Prostate gland (tissue), 2 donors: ENCODE data around the gene GAB2. TPM values are rescaled to one million over a fixed set of nuclear protein-coding genes. Genes with fewer than 3 reads are reported as not detected.

Experiments
- DNase-seq: peaks from one replicate; pipeline ENCODE4 v3.0.0-alpha.2; 2019; ENCODE audit warnings: low spot score
- H3K27ac ChIP-seq, 2 donors: fragments of 200-600 bp; sonication (generic); 2 replicates each; pipeline ENCODE4 v1.5.1; 2017 to 2019
- H3K27me3 ChIP-seq: fragments of 200-600 bp; sonication (generic); replicated peaks from 2 replicates; pipeline ENCODE4 v1.5.1; 2019; ENCODE audit not compliant: insufficient read depth
- H3K36me3 ChIP-seq, 2 donors: fragments of 200-600 bp; sonication (generic); 1 replicate in 1 of 2; 2 replicates in 1 of 2; pipeline versions ENCODE4 v1.5.1 to v1.8.1; 2017 to 2019
- H3K4me1 ChIP-seq: fragments of 200-600 bp; sonication (generic); replicated peaks from 2 replicates; pipeline ENCODE4 v1.5.1; 2019
- H3K4me3 ChIP-seq, 2 donors: fragments of 200-600 bp; sonication (generic); 2 replicates each; pipeline ENCODE4 v1.5.1; 2017 to 2019
- H3K9me3 ChIP-seq: fragments of 200-600 bp; sonication (generic); 2 replicates; pipeline ENCODE4 v1.5.1; 2017
- CTCF ChIP-seq, 4 experiments: fragments of 200-600 bp in 2 of 4; fragments of 450-650 bp in 2 of 4; sonication (generic) in 2 of 4; IDR thresholded peaks; 1 replicate in 3 of 4; 2 replicates in 1 of 4; pipeline ENCODE4 v1.5.1; 2016 to 2019; ENCODE audit warnings: antibody characterized with exemption in 4 of 4, mild to moderate bottlenecking in 2 of 4, moderate library complexity in 2 of 4
- POLR2A ChIP-seq: fragments of 450-650 bp; IDR thresholded peaks from one replicate; pipeline ENCODE4 v1.6.1; 2016; ENCODE audit warnings: antibody characterized with exemption, mild to moderate bottlenecking
- POLR2AphosphoS5 ChIP-seq: sonication (generic); formaldehyde crosslinking; IDR thresholded peaks from one replicate; pipeline ENCODE4 v1.6.1; 2017; ENCODE audit warnings: antibody characterized with exemption
- WGBS: methylation state at CpG from one replicate; pipeline ENCODE4 v1.1.5; 2018; 5-methylcytosine and 5-hydroxymethylcytosine counted together
- intact Hi-C: fragments of 100-400 bp; cut with DNase I; formaldehyde crosslinking; loops from one replicate; pipeline ENCODE4 v1.14.2; 2022
- total RNA-seq, 2 donors: library from RNA; depleted of rRNA; stranded (reverse); fragments of >200 nt; gene quantifications; one replicate each; pipeline ENCODE4 v1.1.0, GENCODE V29; 2016

Gene GAB2
- total RNA-seq, 2 donors from 2014 or later = 7.4 to 12.8 TPM

GRCh38 chr11:78200061-78200460, 217.6 kb downstream of the GAB2 start:
- Histone ChIP-seq H3K9me3 (no peaks in the 10 kb centered on the region), H3K4me1 (no peaks in the 10 kb centered on the region), H3K27ac (no peak overlapping the region), H3K27me3 (no peaks in the 10 kb centered on the region), H3K4me3 (no peak overlapping the region), H3K36me3 (peaks cover 0 to 5% of the 10 kb centered on the region in 2 donors)
- WGBS = 88% methylated on average over 4 of the region's 4 CpGs
- intact Hi-C loops = no loop called here
- DNase-seq = no peak
- TF ChIP-seq POLR2AphosphoS5 (no peak), CTCF (IDR thresholded peaks at IDR 0.05) (no peak), POLR2A (no peak)

- DNase-seq = no peak
- Histone ChIP-seq H3K4me3 (no peak overlapping the region), H3K4me1 (no peaks in the 10 kb centered on the region), H3K27me3 (no peaks in the 10 kb centered on the region), H3K9me3 (no peaks in the 10 kb centered on the region), H3K27ac (no peak overlapping the region), H3K36me3 (peaks cover 0 to 5% of the 10 kb centered on the region in 2 donors)
- 100% methylated on average over 5 of the region's 5 CpGs for WGBS
- intact Hi-C loops = no loop called here
- TF ChIP-seq CTCF (IDR thresholded peaks at IDR 0.05) (no peak), POLR2AphosphoS5 (no peak), POLR2A (no peak)
These were observed 218.0 kb downstream of the GAB2 start for GRCh38 chr11:78199653-78200015.

- intact Hi-C loops = no loop called here
- H3K4me1 ChIP-seq = no peaks in the 10 kb centered on the region
- H3K9me3 ChIP-seq = no peaks in the 10 kb centered on the region
- TF ChIP-seq CTCF (IDR thresholded peaks at IDR 0.05) (no peak), POLR2AphosphoS5 (no peak), POLR2A (no peak)
- WGBS = 94% methylated on average over 6 of the region's 6 CpGs
- H3K27me3 ChIP-seq = no peaks in the 10 kb centered on the region
- no peak overlapping the region for H3K27ac ChIP-seq
- no peak overlapping the region for H3K4me3 ChIP-seq
- no peak for DNase-seq
- H3K36me3 ChIP-seq = peaks cover 0 to 5% of the 10 kb centered on the region in 2 donors
These were observed 218.5 kb downstream of the GAB2 start for GRCh38 chr11:78199015-78199652.

GRCh38 chr11:78197816-78198215, 219.8 kb downstream of the GAB2 start:
- H3K36me3 ChIP-seq = peaks cover 0 to 5% of the 10 kb centered on the region in 2 donors
- no peak for DNase-seq
- WGBS = 86% methylated on average over 6 of the region's 8 CpGs
- TF ChIP-seq POLR2AphosphoS5 = no peak
- TF ChIP-seq POLR2A = no peak
- TF ChIP-seq CTCF (IDR thresholded peaks at IDR 0.05) = no peak
- no peaks in the 10 kb centered on the region for H3K27me3 ChIP-seq
- no peaks in the 10 kb centered on the region for H3K4me1 ChIP-seq
- intact Hi-C loops = no loop called here
- no peak overlapping the region for H3K27ac ChIP-seq
- no peaks in the 10 kb centered on the region for H3K9me3 ChIP-seq
- no peak overlapping the region for H3K4me3 ChIP-seq

- intact Hi-C loops = no loop called here
- WGBS = 69% methylated on average over 28 of the region's 40 CpGs
- no peak for TF ChIP-seq POLR2AphosphoS5
- TF ChIP-seq CTCF (IDR thresholded peaks at IDR 0.05) = no peak
- no peak for TF ChIP-seq POLR2A
- no peaks in the 10 kb centered on the region for H3K4me1 ChIP-seq
- no peak for DNase-seq
- H3K4me3 ChIP-seq = no peak overlapping the region
- H3K27ac ChIP-seq = no peak overlapping the region
- peaks cover 0 to 5% of the 10 kb centered on the region in 2 donors for H3K36me3 ChIP-seq
- no peaks in the 10 kb centered on the region for H3K27me3 ChIP-seq
- no peaks in the 10 kb centered on the region for H3K9me3 ChIP-seq
These were observed 220.9 kb downstream of the GAB2 start for GRCh38 chr11:78196661-78197091.
